Retinal pigment epithelial cell (primary cell): ENCODE measurements around the gene SLC24A4.

Experiments used
- DNase-seq: peaks from one replicate; pipeline ENCODE4 v3.0.0-alpha.2; 2010; ENCODE audit warnings: low read depth
- H3K4me3 ChIP-seq: 2 replicates; pipeline ENCODE4 v1.5.1; 2011; ENCODE audit warnings: mild to moderate bottlenecking, low read length, control low read depth, moderate library complexity
- CTCF ChIP-seq: conservative IDR thresholded peaks from 2 replicates; pipeline ENCODE4 v1.5.1; 2011; ENCODE audit warnings: low read depth, low read length, control low read depth, inconsistent platforms

SLC24A4 gene

DNA sequence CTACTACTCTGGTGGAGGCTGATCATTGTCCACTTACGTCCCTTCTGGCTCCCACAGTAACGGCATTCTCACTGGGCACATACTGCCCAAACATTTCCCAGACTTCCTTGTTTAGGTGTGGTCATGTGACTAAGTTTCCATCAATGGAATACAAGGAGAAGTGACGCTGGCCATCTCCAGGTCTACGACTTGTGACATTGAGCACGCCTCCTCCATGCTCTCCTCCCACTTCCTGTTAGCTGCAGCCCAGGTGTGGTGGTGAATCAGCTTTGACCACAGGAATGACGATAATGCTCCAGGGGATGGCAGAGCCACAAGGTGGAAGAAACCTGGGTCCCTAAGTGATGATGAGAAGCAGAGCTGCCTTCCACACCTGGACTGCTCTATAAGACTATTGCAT, 6.0 kb upstream of the SLC24A4 start:
- TF ChIP-seq CTCF: no peak
- no peak overlapping the region for H3K4me3 ChIP-seq
- no peak for DNase-seq

GRCh38 chr14:92317511-92317910, 5.5 kb upstream of the SLC24A4 start:
- H3K4me3 ChIP-seq: no peak overlapping the region
- no peak for DNase-seq
- TF ChIP-seq CTCF: no peak

DNA sequence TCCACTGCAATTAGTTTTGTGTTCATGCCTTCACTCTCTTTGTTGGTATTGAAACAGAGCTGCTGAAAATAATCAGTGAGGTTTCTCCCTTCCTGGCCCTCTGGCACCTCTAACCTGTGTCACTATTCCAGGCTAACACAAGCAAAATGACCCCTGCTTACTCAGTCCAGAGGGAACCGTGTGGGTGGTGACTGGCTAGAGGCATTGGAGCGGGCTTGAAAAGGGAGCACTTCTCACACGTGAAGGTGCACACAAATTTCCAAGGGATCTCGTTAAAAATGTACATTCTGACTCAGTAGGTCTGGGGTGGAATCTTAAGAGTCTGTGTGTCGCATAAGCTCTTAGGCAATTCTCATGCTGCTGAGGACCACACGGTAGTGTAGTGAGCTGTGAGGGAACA, 1.3 kb upstream of the SLC24A4 start:
- no peak overlapping the region for H3K4me3 ChIP-seq
- no peak for DNase-seq
- no peak for TF ChIP-seq CTCF

DNA sequence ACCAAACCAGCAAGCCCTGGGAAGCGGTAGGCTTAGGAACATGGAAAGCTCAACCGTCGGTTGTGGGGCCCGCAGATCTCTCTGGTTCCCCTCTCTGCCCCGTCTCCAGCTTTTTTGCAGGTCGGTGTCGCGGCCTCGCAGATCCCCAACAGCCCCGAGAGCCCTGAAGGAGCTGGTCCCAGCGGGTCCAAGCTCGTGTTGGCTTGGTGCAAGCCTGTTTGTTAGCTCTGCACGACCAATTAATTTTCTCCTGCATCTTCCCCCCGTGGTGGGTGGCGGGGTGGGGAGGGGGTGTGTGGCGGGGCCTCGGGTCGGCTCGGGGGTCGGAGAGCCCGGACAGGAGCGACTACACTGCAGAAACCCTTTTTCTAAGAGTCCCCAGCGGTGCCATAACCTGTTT, 449 bp upstream of the SLC24A4 start:
- no peak for TF ChIP-seq CTCF
- DNase-seq: no peak
- H3K4me3 ChIP-seq: no peak overlapping the region

DNA sequence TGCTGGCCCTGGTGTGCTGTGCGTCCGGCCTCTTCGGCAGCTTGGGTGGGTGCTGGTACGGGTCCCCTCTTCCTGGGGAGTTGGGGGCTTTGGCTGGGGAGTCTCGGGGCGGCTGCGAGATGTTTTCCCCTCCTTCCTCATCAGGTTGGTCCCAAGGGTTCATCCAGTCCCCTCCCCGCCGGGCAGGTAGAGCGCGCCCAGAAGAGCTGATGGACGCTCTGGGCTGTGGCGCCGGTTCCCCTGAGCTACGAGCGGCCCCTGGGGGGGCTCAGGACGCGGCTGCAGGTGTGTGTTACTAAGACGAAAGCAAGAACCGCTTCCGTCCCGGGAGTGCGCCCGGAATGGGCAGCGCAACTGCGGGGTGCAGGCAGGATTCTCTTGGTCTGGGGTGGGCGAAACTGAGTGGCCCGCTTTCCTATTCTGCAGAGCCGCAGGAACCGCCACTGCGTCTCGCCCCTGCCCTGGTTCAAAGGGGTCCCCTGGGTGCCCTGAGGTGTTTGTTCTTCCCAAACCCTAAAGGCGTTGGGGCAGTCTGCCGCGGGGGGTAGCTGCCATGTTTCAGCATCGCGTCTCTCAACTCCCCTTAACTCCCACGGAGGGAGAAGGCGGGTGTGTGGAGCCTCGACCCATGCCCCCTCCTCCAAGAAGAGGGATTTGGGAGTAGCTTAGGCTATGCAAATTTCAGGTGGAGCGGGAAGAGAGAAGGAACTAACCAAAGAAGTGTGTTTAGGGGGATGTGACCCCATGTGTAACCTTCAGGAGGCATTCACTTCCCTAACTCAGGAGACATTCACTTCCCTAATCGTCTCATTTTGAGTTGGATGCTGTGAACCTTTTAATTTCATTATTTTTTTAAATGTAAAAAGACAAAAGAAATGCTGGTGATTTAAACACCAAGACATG, 1.2 kb downstream of the SLC24A4 start:
- H3K4me3 ChIP-seq: no peak overlapping the region
- DNase-seq: no peak
- no peak for TF ChIP-seq CTCF

DNA sequence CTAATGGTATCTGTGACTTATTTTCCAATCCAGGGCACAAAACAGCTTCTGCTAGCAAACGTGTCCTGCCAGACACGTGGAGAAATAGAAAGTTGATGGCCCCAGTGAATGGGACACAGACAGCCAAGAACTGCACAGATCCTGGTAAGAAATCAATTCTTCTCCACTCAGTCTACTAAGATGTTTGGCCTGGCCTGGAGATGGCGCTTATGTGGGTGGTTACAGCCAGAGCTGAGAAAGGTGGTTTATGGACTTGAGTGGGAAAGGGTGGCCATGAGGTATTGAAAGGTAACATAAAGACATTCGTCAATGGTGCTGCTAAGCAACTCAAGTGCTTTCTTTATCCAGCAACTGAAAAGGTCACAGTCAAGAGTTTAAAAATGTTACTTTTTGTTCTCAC, 2.9 kb downstream of the SLC24A4 start:
- no peak for DNase-seq
- no peak overlapping the region for H3K4me3 ChIP-seq
- no peak for TF ChIP-seq CTCF

GRCh38 chr14:92328664-92329255, 5.8 kb downstream of the SLC24A4 start:
- no peak overlapping the region for H3K4me3 ChIP-seq
- TF ChIP-seq CTCF: peak; percentile 4
- DNase-seq: no peak
